HG02623 (cell line): ENCODE results near the gene YWHAG.
A peak's percentile ranks its signal among the peaks of the same experiment; 100 is the strongest.
"Not testable (repeated sequence)": the region's sequence is repeated elsewhere in the genome, so short reads cannot be mapped to it uniquely, and the experiment has no call there.

Source experiments
- ATAC-seq: cut with Tn5 transposase; IDR thresholded peaks from one replicate; pipeline ENCODE4 v1.9.1; 2021; ENCODE audit warnings: moderate library complexity; ENCODE audit not compliant: unreplicated experiment

YWHAG gene

GRCh38 chr7:76300166-76300731 lies 58.5 kb downstream of the YWHAG start:
- ATAC-seq, result no peak

GRCh38 chr7:76296743-76297740 lies 61.7 kb downstream of the YWHAG start:
- ATAC-seq, result no peak

- ATAC-seq, result no peak
Measured at GRCh38 chr7:76294344-76295024, 64.3 kb downstream of the YWHAG start.

- ATAC-seq, result no peak
Measured at GRCh38 chr7:76293407-76293901, 65.3 kb downstream of the YWHAG start.

- not testable (repeated sequence) for ATAC-seq
Measured at GRCh38 chr7:76292911-76293310, 65.9 kb downstream of the YWHAG start.

- ATAC-seq, result no peak
Measured at GRCh38 chr7:76292213-76292573, 66.6 kb downstream of the YWHAG start.

- peak; percentile 80 for ATAC-seq
Measured at GRCh38 chr7:76291351-76292212, 67.2 kb downstream of the YWHAG start.

- ATAC-seq, result not testable (repeated sequence)
Measured at GRCh38 chr7:76290847-76291350, 67.9 kb downstream of the YWHAG start.

- no peak for ATAC-seq
Measured at GRCh38 chr7:76286842-76287403, 71.9 kb downstream of the YWHAG start.

- ATAC-seq, result no peak
Measured at GRCh38 chr7:76285604-76286374, 73.0 kb downstream of the YWHAG start.

GRCh38 chr7:76283254-76284159 lies 75.3 kb downstream of the YWHAG start:
- ATAC-seq, result no peak

- ATAC-seq, result no peak
Measured at GRCh38 chr7:76282344-76283253, 76.2 kb downstream of the YWHAG start.

GRCh38 chr7:76281706-76282343 lies 77.0 kb downstream of the YWHAG start:
- no peak for ATAC-seq

- ATAC-seq, result no peak
Measured at GRCh38 chr7:76281006-76281705, 77.6 kb downstream of the YWHAG start.

GRCh38 chr7:76280408-76280807 lies 78.4 kb downstream of the YWHAG start:
- ATAC-seq, result no peak

- ATAC-seq, result no peak
Measured at GRCh38 chr7:76278540-76278939, 80.3 kb downstream of the YWHAG start.
